H1 (cell line): ENCODE measurements around the gene CIB2.

Experiments used
- EZH2 ChIP-seq: fragments of 200-600 bp; sonication (generic); IDR thresholded peaks from 2 replicates; pipeline ENCODE4 v1.7.1; 2012; ENCODE audit warnings: low read depth, mild to moderate bottlenecking, moderate library complexity, low read length, inconsistent platforms; ENCODE audit not compliant: severe bottlenecking
- HDAC6 ChIP-seq: IDR thresholded peaks from one replicate; pipeline ENCODE4 v1.7.1; 2012; ENCODE audit warnings: low read depth, mild to moderate bottlenecking, inconsistent platforms, low read length, moderate library complexity
- JUND ChIP-seq: IDR thresholded peaks from 2 replicates; pipeline ENCODE4 v1.6.1; 2011; ENCODE audit warnings: mild to moderate bottlenecking, improper control_type of control experiment, low read length
- POLR2A ChIP-seq, 2 experiments: IDR thresholded peaks; 1 replicate in 1 of 2; 2 replicates in 1 of 2; pipeline ENCODE4 v1.6.1; 2011; ENCODE audit warnings: low read depth in 2 of 2, low read length in 2 of 2, mild to moderate bottlenecking in 2 of 2; ENCODE audit errors: control extremely low read depth in 1 of 2
- RNF2 ChIP-seq: fragments of 200-900, 300-1000 bp; sonication (generic); IDR thresholded peaks from 2 replicates; pipeline ENCODE4 v1.7.1; 2016; ENCODE audit warnings: borderline replicate concordance, low read depth, mild to moderate bottlenecking, antibody characterized with exemption, low read length; ENCODE audit not compliant: poor library complexity, severe bottlenecking; ENCODE audit errors: missing control alignments
- SIX5 ChIP-seq: IDR thresholded peaks from 2 replicates; pipeline ENCODE4 v1.6.1; 2011; ENCODE audit warnings: mild to moderate bottlenecking, low read depth, low read length
- TAF1 ChIP-seq: IDR thresholded peaks from 2 replicates; pipeline ENCODE4 v1.6.1; 2011; ENCODE audit warnings: mild to moderate bottlenecking, low read depth, low read length
- TEAD4 ChIP-seq: IDR thresholded peaks from 2 replicates; pipeline ENCODE4 v1.6.1; 2012; ENCODE audit warnings: low read depth, low read length, inconsistent platforms, mixed read lengths
- YY1 ChIP-seq: IDR thresholded peaks from 2 replicates; pipeline ENCODE4 v1.6.1; 2011; ENCODE audit warnings: low read depth, mild to moderate bottlenecking, low read length
- TF ChIP-seq, protein P1 (sequence below), 3 experiments: IDR thresholded peaks; 1 replicate in 2 of 3; 2 replicates in 1 of 3; pipeline versions ENCODE4 v1.5.1 to v1.6.1; 2011; ENCODE audit warnings: low read length in 3 of 3, mild to moderate bottlenecking in 3 of 3, inconsistent platforms in 2 of 3, low read depth in 1 of 3, moderate library complexity in 1 of 3; ENCODE audit not compliant: insufficient read depth in 1 of 3; ENCODE audit errors: control extremely low read depth in 1 of 3

DNA sequence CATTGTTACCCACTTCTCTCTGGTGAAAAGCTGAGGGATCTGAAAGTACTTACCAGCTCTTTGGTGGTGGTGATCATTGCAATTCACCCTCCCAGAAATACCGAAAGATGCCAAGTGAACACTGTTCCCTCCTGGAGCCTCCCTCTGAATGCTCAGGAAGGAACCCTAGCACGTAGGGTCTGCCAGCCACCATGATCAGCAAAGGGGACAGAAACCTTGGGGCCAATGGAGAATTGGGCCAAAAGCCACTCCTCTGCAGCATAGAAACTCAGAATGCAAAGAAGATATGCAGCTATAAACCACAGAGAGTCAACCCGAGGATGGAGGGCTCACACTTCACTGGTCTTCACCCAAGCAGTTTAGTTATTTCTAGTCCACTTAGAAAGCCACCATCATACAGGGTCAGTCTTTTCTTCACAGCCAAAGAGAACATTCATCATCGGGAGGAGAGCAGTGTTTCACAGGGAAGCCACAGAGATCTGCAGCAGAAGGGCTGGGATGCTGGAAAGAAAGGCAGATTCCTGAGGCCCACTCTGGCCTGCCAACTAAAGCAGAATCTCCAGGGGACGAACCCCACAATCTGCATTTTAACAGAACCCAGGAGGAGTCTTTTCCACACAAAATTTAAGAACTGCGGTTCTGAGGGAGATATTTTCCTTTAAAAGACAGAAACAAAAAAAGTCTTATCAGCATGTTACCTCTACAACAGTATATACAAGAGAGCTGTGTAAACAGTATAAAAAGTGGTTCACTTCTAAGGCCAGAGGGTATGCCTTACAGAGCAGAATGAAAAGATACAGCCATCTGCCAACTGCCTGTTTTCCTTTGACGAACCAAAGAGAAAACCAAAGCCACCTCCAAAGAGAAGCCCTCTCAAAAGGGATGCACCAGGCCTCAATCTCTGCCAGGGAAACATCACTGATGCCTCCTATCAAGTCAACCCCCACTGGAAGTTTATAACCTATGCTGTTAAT, 65.0 kb downstream of the CIB2 start:
- TF ChIP-seq, protein P1, sequence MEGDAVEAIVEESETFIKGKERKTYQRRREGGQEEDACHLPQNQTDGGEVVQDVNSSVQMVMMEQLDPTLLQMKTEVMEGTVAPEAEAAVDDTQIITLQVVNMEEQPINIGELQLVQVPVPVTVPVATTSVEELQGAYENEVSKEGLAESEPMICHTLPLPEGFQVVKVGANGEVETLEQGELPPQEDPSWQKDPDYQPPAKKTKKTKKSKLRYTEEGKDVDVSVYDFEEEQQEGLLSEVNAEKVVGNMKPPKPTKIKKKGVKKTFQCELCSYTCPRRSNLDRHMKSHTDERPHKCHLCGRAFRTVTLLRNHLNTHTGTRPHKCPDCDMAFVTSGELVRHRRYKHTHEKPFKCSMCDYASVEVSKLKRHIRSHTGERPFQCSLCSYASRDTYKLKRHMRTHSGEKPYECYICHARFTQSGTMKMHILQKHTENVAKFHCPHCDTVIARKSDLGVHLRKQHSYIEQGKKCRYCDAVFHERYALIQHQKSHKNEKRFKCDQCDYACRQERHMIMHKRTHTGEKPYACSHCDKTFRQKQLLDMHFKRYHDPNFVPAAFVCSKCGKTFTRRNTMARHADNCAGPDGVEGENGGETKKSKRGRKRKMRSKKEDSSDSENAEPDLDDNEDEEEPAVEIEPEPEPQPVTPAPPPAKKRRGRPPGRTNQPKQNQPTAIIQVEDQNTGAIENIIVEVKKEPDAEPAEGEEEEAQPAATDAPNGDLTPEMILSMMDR (IDR thresholded peaks at IDR 0.05; ENCODE audit: control extremely low read depth in 1 of 3, insufficient read depth in 1 of 3, low read depth in 1 of 3, low read length in 3 of 3), result no peak
- TF ChIP-seq POLR2A (IDR thresholded peaks at IDR 0.05; ENCODE audit: control extremely low read depth in 1 of 2, low read depth in 2 of 2, low read length in 2 of 2) (no peak), TAF1 (no peak), EZH2 (no peak), YY1 (no peak), HDAC6 (no peak), JUND (no peak), RNF2 (no peak), TEAD4 (no peak), SIX5 (no peak)
